Measurements from ENCODE around the gene NR2F1-AS1. TPM values are rescaled to one million over a fixed set of nuclear protein-coding genes. Genes with fewer than 3 reads are reported as not detected.
"Not testable (repeated sequence)": the region's sequence is repeated elsewhere in the genome, so short reads cannot be mapped to it uniquely, and the experiment has no call there.

The NR2F1-AS1 gene
- total and polyA plus RNA-seq, 2 experiments from 2014 or later: 0.59 to 4.5 TPM

DNA sequence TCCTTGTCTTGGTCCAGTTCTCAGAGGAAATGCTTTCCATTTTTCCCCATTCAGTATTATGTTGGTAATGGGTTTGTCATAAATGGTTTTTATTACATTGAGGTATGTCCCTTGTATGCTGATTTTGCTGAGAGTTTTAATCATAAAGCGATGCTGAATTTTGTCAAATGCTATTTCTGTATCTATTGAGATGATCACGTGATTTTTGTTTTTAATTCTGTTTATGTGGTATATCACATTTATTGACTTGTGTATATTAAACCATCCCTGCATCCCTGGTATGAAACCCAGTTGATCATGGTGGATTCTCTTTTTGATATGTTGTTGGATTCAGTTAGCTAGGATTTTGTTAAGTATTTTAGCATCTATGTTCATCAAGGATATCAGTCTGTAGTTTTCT, 189.8 kb downstream of the NR2F1-AS1 start:
- H3K27ac ChIP-seq (ENCODE audit: low read depth); H3K4me2 ChIP-seq; H3K36me3 ChIP-seq (ENCODE audit: insufficient read depth); H3K4me3 Mint-ChIP-seq; H2AFZ ChIP-seq; H3K27me3 Mint-ChIP-seq (ENCODE audit: insufficient read depth, low read depth, poor library complexity); H3K9me3 Mint-ChIP-seq; H3K4me3 ChIP-seq; DNase-seq (ENCODE audit: low spot score); H3K27me3 ChIP-seq (ENCODE audit: insufficient read depth); H3K9me2 ChIP-seq (ENCODE audit: insufficient read depth); H3K36me3 Mint-ChIP-seq (ENCODE audit: low read depth); H3F3A ChIP-seq (replicated peaks; ENCODE audit: low read depth); H3K4me1 Mint-ChIP-seq; H3K27ac Mint-ChIP-seq; ATAC-seq; H3K4me1 ChIP-seq (ENCODE audit: insufficient read depth); H3K79me2 ChIP-seq (replicated peaks; ENCODE audit: insufficient read depth); H4K20me1 ChIP-seq (replicated peaks; ENCODE audit: insufficient read depth): not testable (repeated sequence)

GRCh38 chr5:93385655-93386054, 195.4 kb downstream of the NR2F1-AS1 start:
- TF ChIP-seq EZH2phosphoT487 (IDR thresholded peaks at IDR 0.05; ENCODE audit: unreplicated experiment) (no peak), EZH2 (IDR thresholded peaks at IDR 0.05; ENCODE audit: low read depth, unreplicated experiment) (no peak)

GRCh38 chr5:93384995-93385394, 196.0 kb downstream of the NR2F1-AS1 start:
- no peaks in the 10 kb centered on the region for H3K9me3 Mint-ChIP-seq
- Histone ChIP-seq H3K4me3 (no peak overlapping the region), H3K79me2 (replicated peaks; ENCODE audit: insufficient read depth) (no peaks in the 10 kb centered on the region), H4K20me1 (replicated peaks; ENCODE audit: insufficient read depth) (no peaks in the 10 kb centered on the region), H3K4me1 (ENCODE audit: insufficient read depth) (0 out of 2 replicates have a peak, but pooled peaks cover 3% of the 10 kb centered on the region), H3F3A (replicated peaks; ENCODE audit: low read depth) (no peaks in the 10 kb centered on the region), H2AFZ (no peak overlapping the region), H3K36me3 (ENCODE audit: insufficient read depth) (no peaks in the 10 kb centered on the region), H3K27me3 (ENCODE audit: insufficient read depth) (no peaks in the 10 kb centered on the region), H3K9me2 (ENCODE audit: insufficient read depth) (no peaks in the 10 kb centered on the region), H3K4me2 (no peak overlapping the region), H3K27ac (ENCODE audit: low read depth) (no peak overlapping the region)
- H3K36me3 Mint-ChIP-seq (ENCODE audit: low read depth): no peaks in the 10 kb centered on the region
- DNase-seq (ENCODE audit: low spot score) (no peak), ATAC-seq (no peak)
- H3K4me1 Mint-ChIP-seq: peaks cover 13% of the 10 kb centered on the region
- no peaks in the 10 kb centered on the region for H3K27me3 Mint-ChIP-seq (ENCODE audit: insufficient read depth, low read depth, poor library complexity)
- H3K27ac Mint-ChIP-seq: no peak overlapping the region
- H3K4me3 Mint-ChIP-seq: no peak overlapping the region
- no peak for TF ChIP-seq CTCF (conservative IDR thresholded peaks at IDR 0.05; ENCODE audit: low read depth in 2 of 2)
- TF ChIP-seq NANOG (IDR thresholded peaks at IDR 0.05; ENCODE audit: borderline replicate concordance): no peak
- no peak for TF ChIP-seq EZH2 (IDR thresholded peaks at IDR 0.05; ENCODE audit: low read depth, unreplicated experiment)
- no peak for TF ChIP-seq ZNF331 (CRISPR knock-in tag; IDR thresholded peaks at IDR 0.05; ENCODE audit: low read depth)
- TF ChIP-seq CREB1 (CRISPR knock-in tag; IDR thresholded peaks at IDR 0.05; ENCODE audit: low read depth): no peak
- TF ChIP-seq ETS1 (IDR thresholded peaks at IDR 0.05): no peak
- no peak for TF ChIP-seq ZNF114 (CRISPR knock-in tag; IDR thresholded peaks at IDR 0.05)

More at GRCh38 chr5:93385655-93386054, 195.4 kb downstream of the NR2F1-AS1 start:
- Histone ChIP-seq H3K4me1 (ENCODE audit: insufficient read depth) (0 out of 2 replicates have a peak, but pooled peaks cover 3% of the 10 kb centered on the region), H4K20me1 (replicated peaks; ENCODE audit: insufficient read depth) (no peaks in the 10 kb centered on the region), H3K27me3 (ENCODE audit: insufficient read depth) (no peaks in the 10 kb centered on the region), H3K9me2 (ENCODE audit: insufficient read depth) (no peaks in the 10 kb centered on the region), H3F3A (replicated peaks; ENCODE audit: low read depth) (no peaks in the 10 kb centered on the region), H2AFZ (no peak overlapping the region), H3K36me3 (ENCODE audit: insufficient read depth) (no peaks in the 10 kb centered on the region), H3K4me2 (no peak overlapping the region), H3K79me2 (replicated peaks; ENCODE audit: insufficient read depth) (no peaks in the 10 kb centered on the region), H3K4me3 (no peak overlapping the region), H3K27ac (ENCODE audit: low read depth) (no peak overlapping the region)
- Mint-ChIP-seq H3K27me3 (ENCODE audit: insufficient read depth, low read depth, poor library complexity) (peaks cover 2% of the 10 kb centered on the region), H3K36me3 (ENCODE audit: low read depth) (no peaks in the 10 kb centered on the region), H3K9me3 (no peaks in the 10 kb centered on the region), H3K4me3 (no peak overlapping the region), H3K27ac (no peak overlapping the region), H3K4me1 (peaks cover 13% of the 10 kb centered on the region)
- DNase-seq (ENCODE audit: low spot score): no peak
- no peak for ATAC-seq
